ENCODE measurements around the gene ATXN1. TPM values are rescaled to one million over a fixed set of nuclear protein-coding genes. Genes with fewer than 3 reads are reported as not detected.

Gene ATXN1
- total RNA-seq, 1 experiment from 2014 or later: 8.1 TPM

DNA sequence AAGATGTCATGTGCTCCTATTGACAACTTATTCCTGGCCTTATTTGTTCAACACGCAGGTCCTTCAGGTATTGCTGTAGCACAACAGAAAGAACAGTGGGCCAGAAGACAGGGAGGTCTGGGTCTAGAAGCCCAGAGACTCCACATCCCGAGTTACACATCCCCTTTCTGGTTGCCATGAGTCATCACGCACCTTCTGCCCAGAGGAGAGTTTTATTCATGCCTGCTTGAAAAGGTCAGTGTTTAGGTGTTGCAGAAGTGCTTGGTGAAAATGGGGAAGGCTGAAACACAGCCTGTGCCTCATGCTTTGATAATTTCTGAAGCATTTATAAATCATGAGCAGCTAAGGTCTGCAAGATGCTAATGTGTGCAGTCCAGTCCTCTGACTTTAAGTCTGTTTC, 266.5 kb downstream of the ATXN1 start (continued):
- no peak for TF ChIP-seq NFYB (CRISPR knock-in tag; conservative IDR thresholded peaks at IDR 0.05; ENCODE audit: low read depth)
- TF ChIP-seq ETV6 (CRISPR knock-in tag; IDR thresholded peaks at IDR 0.05): no peak
- TF ChIP-seq, protein P1, sequence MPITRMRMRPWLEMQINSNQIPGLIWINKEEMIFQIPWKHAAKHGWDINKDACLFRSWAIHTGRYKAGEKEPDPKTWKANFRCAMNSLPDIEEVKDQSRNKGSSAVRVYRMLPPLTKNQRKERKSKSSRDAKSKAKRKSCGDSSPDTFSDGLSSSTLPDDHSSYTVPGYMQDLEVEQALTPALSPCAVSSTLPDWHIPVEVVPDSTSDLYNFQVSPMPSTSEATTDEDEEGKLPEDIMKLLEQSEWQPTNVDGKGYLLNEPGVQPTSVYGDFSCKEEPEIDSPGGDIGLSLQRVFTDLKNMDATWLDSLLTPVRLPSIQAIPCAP (CRISPR knock-in tag; IDR thresholded peaks at IDR 0.05): no peak
- no peak for TF ChIP-seq RELA (CRISPR knock-in tag; IDR thresholded peaks at IDR 0.05; ENCODE audit: borderline replicate concordance)
- no peak for TF ChIP-seq MYBL2 (CRISPR knock-in tag; IDR thresholded peaks at IDR 0.05)
- TF ChIP-seq CBFB (CRISPR knock-in tag; IDR thresholded peaks at IDR 0.05; ENCODE audit: low read depth): no peak
- no peak for TF ChIP-seq SOX15 (CRISPR knock-in tag; IDR thresholded peaks at IDR 0.05)

DNA sequence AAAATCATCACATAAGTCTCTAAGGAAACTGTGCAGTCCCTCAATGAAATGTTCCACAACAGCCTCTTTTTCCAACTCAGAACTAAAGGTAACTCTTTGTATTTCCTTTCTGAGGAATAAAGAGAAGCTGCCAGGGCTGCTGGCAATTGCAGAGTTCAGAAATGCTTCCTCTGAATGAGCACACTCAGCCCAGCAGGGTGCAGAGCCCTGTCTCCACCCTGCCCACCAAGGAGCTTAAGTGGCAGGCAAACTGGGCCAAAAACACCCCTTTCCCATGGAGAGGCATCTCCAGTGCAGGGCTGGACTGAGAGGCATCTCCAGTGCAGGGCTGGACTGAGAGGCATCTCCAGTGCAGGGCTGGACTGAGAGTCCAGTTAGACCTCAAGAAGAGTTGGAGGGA, 267.5 kb downstream of the ATXN1 start:
- Mint-ChIP-seq H3K36me3 (peaks cover under 1% of the 10 kb centered on the region), H3K4me3 (no peak overlapping the region), H3K27me3 (ENCODE audit: low read depth) (no peaks in the 10 kb centered on the region), H3K4me1 (peaks cover 39% of the 10 kb centered on the region), H3K9me3 (peaks cover 2% of the 10 kb centered on the region), H3K27ac (no peak overlapping the region)
- CTCF ChIA-PET: interaction anchor here (0.6 to 0.9 kb wide), 2 partner anchors 20 to 85 kb away, joined by 3 read pairs; no protein-coding TSS in a partner anchor
- no peak for TF ChIP-seq RORB (CRISPR knock-in tag; IDR thresholded peaks at IDR 0.05)
- TF ChIP-seq, protein P2, sequence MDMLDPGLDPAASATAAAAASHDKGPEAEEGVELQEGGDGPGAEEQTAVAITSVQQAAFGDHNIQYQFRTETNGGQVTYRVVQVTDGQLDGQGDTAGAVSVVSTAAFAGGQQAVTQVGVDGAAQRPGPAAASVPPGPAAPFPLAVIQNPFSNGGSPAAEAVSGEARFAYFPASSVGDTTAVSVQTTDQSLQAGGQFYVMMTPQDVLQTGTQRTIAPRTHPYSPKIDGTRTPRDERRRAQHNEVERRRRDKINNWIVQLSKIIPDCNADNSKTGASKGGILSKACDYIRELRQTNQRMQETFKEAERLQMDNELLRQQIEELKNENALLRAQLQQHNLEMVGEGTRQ (CRISPR knock-in tag; IDR thresholded peaks at IDR 0.05): no peak
- TF ChIP-seq, protein P1 (CRISPR knock-in tag; IDR thresholded peaks at IDR 0.05): no peak
- TF ChIP-seq, protein P3, sequence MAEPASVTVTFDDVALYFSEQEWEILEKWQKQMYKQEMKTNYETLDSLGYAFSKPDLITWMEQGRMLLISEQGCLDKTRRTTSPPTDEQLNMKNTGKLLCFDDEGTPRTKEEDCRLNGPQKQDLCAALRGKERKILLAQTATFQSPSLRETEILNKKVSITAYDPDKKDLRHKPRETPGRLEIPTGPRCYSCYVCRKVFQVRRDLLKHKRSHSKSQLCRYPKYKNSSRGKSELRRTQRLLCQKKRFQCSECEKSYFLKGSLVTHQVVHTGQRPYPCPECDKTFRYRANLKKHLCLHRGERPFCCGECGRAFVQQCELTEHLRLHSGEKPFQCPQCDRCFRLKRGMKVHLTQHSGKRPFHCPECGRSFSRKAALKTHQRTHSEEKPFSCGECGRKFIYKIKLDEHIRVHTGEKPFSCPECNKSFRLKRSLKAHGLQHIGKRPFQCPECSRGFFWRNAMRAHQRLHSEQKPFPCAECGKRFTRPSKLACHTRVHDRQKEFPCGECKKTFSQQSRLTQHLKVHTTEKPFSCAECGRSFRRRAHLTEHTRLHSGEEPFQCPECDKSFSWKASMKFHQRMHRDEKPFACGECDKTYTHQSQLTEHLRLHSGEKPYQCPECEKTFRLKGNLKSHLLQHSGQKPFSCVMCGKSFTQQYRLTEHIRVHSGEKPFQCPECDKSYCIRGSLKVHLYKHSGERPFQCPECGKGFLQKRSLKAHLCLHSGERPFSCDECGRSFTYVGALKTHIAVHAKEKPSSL (CRISPR knock-in tag; conservative IDR thresholded peaks at IDR 0.05): no peak
- TF ChIP-seq, protein P4, sequence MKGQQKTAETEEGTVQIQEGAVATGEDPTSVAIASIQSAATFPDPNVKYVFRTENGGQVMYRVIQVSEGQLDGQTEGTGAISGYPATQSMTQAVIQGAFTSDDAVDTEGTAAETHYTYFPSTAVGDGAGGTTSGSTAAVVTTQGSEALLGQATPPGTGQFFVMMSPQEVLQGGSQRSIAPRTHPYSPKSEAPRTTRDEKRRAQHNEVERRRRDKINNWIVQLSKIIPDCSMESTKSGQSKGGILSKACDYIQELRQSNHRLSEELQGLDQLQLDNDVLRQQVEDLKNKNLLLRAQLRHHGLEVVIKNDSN (CRISPR knock-in tag; IDR thresholded peaks at IDR 0.05): no peak
- TF ChIP-seq, protein P5, sequence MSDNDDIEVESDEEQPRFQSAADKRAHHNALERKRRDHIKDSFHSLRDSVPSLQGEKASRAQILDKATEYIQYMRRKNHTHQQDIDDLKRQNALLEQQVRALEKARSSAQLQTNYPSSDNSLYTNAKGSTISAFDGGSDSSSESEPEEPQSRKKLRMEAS (CRISPR knock-in tag; IDR thresholded peaks at IDR 0.05): no peak
- TF ChIP-seq FOXP1 (CRISPR knock-in tag; IDR thresholded peaks at IDR 0.05; ENCODE audit: borderline replicate concordance): no peak
- TF ChIP-seq, protein P6, sequence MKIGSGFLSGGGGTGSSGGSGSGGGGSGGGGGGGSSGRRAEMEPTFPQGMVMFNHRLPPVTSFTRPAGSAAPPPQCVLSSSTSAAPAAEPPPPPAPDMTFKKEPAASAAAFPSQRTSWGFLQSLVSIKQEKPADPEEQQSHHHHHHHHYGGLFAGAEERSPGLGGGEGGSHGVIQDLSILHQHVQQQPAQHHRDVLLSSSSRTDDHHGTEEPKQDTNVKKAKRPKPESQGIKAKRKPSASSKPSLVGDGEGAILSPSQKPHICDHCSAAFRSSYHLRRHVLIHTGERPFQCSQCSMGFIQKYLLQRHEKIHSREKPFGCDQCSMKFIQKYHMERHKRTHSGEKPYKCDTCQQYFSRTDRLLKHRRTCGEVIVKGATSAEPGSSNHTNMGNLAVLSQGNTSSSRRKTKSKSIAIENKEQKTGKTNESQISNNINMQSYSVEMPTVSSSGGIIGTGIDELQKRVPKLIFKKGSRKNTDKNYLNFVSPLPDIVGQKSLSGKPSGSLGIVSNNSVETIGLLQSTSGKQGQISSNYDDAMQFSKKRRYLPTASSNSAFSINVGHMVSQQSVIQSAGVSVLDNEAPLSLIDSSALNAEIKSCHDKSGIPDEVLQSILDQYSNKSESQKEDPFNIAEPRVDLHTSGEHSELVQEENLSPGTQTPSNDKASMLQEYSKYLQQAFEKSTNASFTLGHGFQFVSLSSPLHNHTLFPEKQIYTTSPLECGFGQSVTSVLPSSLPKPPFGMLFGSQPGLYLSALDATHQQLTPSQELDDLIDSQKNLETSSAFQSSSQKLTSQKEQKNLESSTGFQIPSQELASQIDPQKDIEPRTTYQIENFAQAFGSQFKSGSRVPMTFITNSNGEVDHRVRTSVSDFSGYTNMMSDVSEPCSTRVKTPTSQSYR (CRISPR knock-in tag; IDR thresholded peaks at IDR 0.05): no peak
- TF ChIP-seq, protein P7, sequence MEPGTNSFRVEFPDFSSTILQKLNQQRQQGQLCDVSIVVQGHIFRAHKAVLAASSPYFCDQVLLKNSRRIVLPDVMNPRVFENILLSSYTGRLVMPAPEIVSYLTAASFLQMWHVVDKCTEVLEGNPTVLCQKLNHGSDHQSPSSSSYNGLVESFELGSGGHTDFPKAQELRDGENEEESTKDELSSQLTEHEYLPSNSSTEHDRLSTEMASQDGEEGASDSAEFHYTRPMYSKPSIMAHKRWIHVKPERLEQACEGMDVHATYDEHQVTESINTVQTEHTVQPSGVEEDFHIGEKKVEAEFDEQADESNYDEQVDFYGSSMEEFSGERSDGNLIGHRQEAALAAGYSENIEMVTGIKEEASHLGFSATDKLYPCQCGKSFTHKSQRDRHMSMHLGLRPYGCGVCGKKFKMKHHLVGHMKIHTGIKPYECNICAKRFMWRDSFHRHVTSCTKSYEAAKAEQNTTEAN (CRISPR knock-in tag; IDR thresholded peaks at IDR 0.05): no peak
- TF ChIP-seq, protein P8, sequence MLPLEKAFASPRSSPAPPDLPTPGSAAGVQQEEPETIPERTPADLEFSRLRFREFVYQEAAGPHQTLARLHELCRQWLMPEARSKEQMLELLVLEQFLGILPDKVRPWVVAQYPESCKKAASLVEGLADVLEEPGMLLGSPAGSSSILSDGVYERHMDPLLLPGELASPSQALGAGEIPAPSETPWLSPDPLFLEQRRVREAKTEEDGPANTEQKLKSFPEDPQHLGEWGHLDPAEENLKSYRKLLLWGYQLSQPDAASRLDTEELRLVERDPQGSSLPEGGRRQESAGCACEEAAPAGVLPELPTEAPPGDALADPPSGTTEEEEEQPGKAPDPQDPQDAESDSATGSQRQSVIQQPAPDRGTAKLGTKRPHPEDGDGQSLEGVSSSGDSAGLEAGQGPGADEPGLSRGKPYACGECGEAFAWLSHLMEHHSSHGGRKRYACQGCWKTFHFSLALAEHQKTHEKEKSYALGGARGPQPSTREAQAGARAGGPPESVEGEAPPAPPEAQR (CRISPR knock-in tag; IDR thresholded peaks at IDR 0.05): no peak
- TF ChIP-seq, protein P9, sequence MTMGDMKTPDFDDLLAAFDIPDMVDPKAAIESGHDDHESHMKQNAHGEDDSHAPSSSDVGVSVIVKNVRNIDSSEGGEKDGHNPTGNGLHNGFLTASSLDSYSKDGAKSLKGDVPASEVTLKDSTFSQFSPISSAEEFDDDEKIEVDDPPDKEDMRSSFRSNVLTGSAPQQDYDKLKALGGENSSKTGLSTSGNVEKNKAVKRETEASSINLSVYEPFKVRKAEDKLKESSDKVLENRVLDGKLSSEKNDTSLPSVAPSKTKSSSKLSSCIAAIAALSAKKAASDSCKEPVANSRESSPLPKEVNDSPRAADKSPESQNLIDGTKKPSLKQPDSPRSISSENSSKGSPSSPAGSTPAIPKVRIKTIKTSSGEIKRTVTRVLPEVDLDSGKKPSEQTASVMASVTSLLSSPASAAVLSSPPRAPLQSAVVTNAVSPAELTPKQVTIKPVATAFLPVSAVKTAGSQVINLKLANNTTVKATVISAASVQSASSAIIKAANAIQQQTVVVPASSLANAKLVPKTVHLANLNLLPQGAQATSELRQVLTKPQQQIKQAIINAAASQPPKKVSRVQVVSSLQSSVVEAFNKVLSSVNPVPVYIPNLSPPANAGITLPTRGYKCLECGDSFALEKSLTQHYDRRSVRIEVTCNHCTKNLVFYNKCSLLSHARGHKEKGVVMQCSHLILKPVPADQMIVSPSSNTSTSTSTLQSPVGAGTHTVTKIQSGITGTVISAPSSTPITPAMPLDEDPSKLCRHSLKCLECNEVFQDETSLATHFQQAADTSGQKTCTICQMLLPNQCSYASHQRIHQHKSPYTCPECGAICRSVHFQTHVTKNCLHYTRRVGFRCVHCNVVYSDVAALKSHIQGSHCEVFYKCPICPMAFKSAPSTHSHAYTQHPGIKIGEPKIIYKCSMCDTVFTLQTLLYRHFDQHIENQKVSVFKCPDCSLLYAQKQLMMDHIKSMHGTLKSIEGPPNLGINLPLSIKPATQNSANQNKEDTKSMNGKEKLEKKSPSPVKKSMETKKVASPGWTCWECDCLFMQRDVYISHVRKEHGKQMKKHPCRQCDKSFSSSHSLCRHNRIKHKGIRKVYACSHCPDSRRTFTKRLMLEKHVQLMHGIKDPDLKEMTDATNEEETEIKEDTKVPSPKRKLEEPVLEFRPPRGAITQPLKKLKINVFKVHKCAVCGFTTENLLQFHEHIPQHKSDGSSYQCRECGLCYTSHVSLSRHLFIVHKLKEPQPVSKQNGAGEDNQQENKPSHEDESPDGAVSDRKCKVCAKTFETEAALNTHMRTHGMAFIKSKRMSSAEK (CRISPR knock-in tag; IDR thresholded peaks at IDR 0.05; ENCODE audit: borderline replicate concordance): no peak
- TF ChIP-seq ZNF219 (CRISPR knock-in tag; IDR thresholded peaks at IDR 0.05; ENCODE audit: borderline replicate concordance): no peak
- no peak for TF ChIP-seq IRF2 (CRISPR knock-in tag; IDR thresholded peaks at IDR 0.05; ENCODE audit: borderline replicate concordance, low read depth)
- ATAC-seq: no peak; the same call in 1 of the 2 replicates
- no peak for DNase-seq (ENCODE audit: low spot score)
- POLR2A ChIA-PET: interaction anchor here (0.5 kb wide), 1 partner anchor 180 kb away, joined by 9 read pairs; no protein-coding TSS in a partner anchor

Measured in WTC11 (cell line).